Measurements from ENCODE around the gene FAM221B.

Gene FAM221B

GRCh38 chr9:35790025-35790384 is 38.5 kb downstream of the FAM221B start:
- DNase-seq: no peak

GRCh38 chr9:35789541-35789940 is 39.0 kb downstream of the FAM221B start:
- DNase-seq: no peak

GRCh38 chr9:35783418-35783817 is 45.1 kb downstream of the FAM221B start:
- no peak for DNase-seq

GRCh38 chr9:35781066-35781465 is 47.5 kb downstream of the FAM221B start:
- DNase-seq: no peak

GRCh38 chr9:35778496-35778895 is 50.0 kb downstream of the FAM221B start:
- DNase-seq: no peak

- no peak for DNase-seq
These were observed 52.5 kb downstream of the FAM221B start for GRCh38 chr9:35776018-35776417.

GRCh38 chr9:35774907-35775635 is 53.5 kb downstream of the FAM221B start:
- DNase-seq: no peak

GRCh38 chr9:35771943-35772342 is 56.6 kb downstream of the FAM221B start:
- no peak for DNase-seq

- DNase-seq: no peak
These were observed 57.0 kb downstream of the FAM221B start for GRCh38 chr9:35771534-35771933.

- no peak for DNase-seq
These were observed 57.5 kb downstream of the FAM221B start for GRCh38 chr9:35771075-35771433.

- DNase-seq: no peak
These were observed 58.8 kb downstream of the FAM221B start for GRCh38 chr9:35769763-35770162.

GRCh38 chr9:35767458-35767857 is 61.1 kb downstream of the FAM221B start:
- no peak for DNase-seq

- no peak for DNase-seq
These were observed 61.5 kb downstream of the FAM221B start for GRCh38 chr9:35766997-35767396.

All from stimulated activated CD4-positive, alpha-beta T cell treated with anti-CD3 and anti-CD28 coated beads, Interleukin-15, amount 100 ng/mL, for 24 hours (primary cell).